ELF-1 (cell line): ENCODE data around the gene DPP3.
"Not testable (repeated sequence)": the region's sequence is repeated elsewhere in the genome, so short reads cannot be mapped to it uniquely, and the experiment has no call there.

Experiments used
- DNase-seq: peaks from one replicate; pipeline ENCODE4 v3.0.0-alpha.2; 2016; ENCODE audit warnings: low read depth, low spot score

DPP3 gene, protein sequence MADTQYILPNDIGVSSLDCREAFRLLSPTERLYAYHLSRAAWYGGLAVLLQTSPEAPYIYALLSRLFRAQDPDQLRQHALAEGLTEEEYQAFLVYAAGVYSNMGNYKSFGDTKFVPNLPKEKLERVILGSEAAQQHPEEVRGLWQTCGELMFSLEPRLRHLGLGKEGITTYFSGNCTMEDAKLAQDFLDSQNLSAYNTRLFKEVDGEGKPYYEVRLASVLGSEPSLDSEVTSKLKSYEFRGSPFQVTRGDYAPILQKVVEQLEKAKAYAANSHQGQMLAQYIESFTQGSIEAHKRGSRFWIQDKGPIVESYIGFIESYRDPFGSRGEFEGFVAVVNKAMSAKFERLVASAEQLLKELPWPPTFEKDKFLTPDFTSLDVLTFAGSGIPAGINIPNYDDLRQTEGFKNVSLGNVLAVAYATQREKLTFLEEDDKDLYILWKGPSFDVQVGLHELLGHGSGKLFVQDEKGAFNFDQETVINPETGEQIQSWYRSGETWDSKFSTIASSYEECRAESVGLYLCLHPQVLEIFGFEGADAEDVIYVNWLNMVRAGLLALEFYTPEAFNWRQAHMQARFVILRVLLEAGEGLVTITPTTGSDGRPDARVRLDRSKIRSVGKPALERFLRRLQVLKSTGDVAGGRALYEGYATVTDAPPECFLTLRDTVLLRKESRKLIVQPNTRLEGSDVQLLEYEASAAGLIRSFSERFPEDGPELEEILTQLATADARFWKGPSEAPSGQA

DNA sequence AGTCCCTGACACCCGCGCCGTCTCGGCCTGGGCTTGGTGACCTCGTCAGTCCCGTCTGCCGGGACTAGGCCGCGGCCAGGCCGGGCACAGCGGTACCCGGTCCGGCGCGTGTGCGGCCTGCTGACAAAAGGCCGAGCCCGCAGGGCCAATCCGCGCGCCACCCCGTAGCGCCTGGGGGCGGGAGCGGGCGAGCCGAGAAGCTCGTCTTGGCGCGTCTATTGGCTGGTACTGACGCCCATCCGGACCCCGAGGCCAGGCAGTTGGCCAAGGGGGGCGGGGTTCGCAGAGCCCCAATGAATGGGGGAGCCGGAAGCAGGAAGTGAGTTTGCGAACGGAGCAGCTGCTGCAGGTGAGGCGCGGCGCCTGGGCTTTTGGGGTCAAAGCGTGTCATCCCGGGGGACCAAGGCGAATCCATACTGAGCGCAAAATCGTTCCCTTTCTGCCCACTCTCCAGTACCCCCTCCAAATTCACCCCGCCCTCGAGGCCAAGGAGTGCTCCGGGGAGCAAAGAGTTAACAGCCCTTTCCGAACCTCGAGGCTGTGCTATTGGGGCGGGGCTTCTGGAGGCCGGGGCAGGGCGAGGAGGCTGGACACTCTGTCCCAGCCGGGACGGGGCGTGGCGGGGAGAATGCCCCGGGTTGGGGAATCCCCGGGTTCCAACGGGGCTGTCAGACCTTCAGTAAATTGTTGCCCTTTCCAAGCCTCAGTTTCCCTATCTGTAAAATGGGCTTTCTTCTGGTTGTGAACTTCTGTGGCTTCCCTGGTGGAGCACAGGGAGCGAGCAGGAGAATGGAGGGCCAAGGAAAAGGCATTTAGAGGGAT lies at the start of gene DPP3:
TSS of gene DPP3 (plus strand) at position 318 of the 822 bp plus-strand sequence. CDS start 1,767 bp downstream, outside the sequence.
- DNase-seq, result peak; percentile 98

DNA sequence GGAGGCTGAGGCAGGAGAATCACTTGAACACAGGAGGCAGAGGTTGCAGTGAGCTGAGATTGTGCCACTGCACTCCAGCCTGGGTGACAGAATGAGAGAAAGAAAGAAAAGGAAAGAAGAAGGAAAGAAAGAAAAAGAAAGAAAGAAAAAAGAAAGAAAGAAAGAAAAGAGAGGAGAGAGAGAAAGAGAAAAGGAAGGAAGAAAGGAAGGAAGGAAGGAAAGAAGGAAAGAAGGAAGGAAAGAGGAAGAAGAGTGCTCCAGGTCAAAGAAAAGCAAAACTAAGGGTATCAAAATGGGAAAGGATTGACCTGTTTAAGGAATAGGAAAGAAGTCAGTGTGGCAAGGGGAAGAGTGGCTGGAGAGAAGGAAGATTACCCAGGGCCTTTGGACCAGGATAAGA lies 48.9 kb upstream of the DPP3 start:
- not testable (repeated sequence) for DNase-seq

DNA sequence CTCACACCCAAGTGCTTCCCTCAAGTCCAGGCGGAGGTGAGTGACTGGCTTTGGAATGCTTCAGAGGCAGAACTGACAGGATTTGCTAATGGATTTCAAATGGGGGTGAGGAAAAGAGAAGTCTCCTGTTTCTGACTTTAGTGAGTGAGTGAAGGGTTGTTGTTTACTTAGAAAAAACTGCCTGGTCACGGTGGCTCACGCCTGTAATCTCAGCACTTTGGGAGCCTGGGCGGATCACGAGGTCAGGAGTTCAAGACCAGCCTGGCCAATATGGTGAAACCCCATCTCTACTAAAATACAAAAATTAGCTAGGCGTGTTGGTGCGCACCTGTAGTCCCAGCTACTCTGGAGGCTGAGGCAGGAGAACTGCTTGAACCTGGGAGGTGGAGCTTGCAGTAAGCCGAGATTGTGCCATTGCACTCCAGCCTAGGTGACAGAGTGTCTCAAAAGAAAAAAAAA lies 48.3 kb upstream of the DPP3 start:
- DNase-seq, result not testable (repeated sequence)

DNA sequence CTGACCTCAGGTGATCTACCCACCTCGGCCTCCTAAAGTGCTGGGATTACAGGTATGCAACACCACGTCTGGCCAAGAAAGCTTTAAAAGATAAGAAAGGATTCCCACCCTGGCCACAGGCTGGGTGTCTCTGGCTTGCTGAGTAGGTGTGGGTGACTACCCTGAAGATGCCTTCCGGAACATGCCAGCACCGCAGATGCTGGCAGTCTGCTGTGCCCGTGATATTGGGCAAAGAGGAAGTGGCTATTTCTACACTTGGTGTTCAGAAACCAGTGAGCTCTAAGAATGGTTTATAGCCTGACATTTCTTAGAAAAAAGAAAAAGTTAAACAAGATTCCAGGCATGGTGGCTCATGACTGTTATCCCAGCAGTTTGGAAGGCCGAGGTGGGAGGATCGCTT lies 47.6 kb upstream of the DPP3 start:
- DNase-seq, result no peak

DNA sequence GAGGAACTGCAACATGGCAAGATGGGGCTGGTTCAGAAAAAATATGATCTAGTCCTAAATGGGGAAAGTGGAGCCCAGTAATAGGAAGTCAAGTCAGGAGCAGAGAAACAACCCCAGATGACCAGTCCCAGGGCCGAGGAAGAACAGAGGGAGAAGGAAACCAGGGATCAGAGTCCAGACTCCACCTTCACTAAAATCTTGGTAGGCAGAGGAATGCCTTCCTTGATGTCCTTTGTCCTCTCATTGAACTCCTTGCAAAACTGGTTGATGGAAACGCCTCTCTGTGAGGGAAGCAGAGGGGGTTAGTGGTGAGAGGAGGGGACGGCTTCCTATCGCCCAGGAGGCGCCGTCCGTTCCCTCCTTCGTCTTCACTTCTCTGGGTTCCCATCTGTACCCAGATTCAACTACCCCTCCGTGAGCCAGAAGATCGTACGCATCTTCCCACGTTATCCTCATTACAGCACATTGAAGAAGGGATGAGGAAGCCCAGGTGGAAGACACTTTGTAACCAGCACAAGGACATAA lies 42.2 kb upstream of the DPP3 start:
- DNase-seq, result no peak

DNA sequence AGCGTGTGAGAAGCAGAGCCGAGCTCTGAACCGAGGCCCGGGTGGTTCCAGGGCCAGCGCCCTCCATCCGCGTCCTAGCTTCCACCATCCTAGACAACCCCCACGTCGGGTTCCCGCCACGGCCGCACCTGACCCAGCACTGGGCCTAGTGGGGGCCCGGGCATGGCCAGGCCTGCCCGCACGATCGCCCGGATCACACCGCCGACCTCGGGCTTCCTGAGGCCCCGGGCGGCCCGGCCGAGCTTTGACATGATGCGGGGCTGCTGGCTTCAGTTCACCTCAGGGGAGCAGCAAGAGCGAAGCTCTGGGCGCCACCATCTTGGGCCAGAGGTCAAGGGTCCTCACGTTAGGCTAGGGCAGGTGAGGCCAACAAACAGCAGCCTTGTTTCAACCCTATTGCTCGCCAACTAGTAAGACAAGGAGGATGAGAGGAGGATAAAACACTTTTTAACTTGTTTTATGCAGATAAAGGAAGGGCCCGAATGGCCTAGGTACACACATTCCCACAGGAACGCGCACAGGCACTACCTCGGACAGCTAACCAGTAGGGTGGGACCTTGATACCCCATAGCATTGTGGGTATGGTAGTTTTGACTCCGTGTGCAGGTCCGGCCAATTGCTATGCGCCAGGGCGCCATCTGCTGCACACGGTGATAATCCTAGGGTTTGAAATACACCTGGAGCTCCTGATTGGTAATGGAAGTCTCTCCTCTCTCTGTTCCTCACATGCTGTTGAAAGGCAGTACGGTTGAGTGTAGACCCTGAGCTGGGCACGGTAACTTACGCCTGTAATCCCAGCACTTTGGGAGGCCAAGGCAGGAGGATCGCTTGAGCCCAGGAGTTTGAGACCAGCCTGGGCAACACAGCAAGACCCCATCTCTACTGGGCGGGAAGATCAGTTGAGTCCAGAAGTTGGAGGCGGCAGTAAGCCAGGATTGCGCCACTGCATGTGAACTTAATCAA lies 41.4 kb upstream of the DPP3 start, which contains the start of gene MRPL11:
TSS of gene MRPL11 (minus strand) at position 345 of the 963 bp plus-strand sequence. CDS start at position 251, 94 bp downstream.
- DNase-seq, result peak; percentile 96

DNA sequence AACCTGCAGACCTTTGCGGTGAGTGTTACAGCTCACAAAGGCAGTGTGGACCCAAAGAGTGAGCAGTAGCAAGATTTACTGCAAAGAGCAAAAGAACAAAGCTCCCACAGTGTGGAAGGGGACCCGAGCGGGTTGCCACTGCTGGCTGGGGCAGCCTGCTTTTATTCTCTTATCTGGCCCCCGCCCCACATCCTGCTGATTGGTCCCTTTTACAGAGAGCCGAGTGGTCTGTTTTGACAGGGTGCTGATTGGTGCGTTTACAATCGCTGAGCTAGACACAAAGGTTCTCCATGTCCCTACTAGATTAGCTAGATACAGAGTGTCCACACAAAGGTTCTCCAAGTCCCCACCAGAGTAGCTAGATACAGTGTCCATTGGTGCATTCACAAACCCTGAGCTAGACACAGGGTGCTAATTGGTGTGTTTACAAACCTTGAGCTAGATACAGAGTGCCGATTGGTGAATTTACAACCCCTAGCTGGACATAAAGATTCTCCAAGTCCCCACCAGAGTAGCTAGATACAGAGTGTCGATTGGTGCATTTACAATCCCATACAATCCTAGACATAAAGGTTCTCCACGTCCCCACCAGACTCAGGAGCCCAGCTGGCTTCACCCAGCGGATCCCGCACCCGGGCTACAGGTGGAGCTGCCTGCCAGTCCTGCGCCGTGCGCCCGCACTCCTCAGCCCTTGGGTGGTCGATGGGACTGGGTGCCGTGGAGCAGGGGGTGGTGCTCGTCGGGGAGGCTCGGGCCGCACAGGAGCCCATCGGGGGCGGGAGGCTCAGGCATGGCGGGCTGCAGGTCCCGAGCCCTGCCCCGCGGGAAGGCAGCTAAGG lies 39.9 kb upstream of the DPP3 start:
- not testable (repeated sequence) for DNase-seq

DNA sequence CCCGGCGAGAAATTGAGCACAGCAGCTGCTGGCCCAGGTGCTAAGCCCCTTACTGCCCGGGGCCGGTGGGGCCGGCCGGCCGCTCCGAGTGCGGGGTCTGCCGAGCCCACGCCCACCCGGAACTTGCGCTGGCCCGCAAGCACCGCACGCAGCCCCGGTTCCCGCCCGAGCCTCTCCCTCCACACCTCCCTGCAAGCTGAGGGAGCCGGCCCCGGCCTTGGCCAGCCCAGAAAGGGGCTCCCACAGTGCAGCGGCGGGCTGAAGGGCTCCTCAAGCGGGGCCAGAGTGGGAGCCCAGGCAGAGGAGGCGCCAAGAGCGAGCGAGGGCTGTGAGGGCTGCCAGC lies 39.3 kb upstream of the DPP3 start:
- DNase-seq, result not testable (repeated sequence)

DNA sequence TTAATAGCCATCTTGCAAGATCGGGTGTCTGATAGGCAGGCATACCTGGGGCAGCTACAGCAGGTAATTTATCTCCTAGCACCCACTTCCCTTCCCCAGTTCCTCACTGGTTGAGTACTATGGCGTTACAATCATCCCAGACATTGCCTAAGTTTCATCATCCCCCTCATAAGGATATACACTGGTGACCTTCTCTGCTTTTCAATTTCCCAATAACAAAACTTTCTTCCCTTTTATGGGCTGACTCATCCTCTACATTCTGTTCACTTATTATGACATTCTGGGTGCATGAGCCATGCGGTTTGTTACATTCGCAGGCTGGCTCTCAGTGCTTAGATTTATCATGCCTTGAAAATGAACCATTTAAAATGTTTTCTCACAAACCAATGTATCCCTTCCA lies 36.6 kb upstream of the DPP3 start:
- DNase-seq, result no peak

DNA sequence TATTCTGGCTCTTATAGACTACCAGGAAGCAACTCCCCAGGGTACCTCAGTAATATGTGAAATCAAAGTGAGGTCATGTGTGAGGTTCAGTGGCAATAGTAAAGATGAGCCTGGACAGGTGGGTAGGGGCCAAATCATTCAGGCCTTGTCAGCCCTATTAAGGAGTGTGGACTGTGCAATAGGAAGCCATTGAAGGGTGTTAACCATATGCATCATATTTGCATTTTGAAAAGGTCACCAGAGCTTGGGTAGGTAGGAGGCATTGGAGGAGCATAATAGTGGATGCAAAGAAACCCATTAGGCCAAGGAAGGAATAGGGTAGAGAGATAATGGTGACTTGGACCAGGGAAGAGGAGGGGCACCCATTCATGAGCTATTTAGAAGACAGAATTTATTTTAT lies 33.2 kb upstream of the DPP3 start:
- DNase-seq, result no peak

DNA sequence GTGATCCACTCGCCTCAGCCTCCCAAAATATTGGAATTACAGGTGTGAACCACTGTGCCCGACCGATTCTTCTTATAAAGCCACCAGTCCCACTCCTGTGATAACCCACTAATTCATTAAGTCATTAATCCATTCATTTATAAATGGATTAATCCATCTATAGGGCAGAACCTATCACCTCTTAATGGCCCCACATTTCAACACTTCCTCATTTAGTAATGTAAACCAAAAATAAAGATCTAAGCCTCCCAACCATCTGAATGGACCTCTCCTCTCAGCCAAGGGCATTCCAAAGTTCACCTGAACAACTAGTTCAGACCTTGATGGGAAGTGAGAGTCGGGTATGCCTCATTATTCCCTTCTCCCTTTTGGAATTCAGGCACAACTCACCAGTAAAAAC lies 31.7 kb upstream of the DPP3 start:
- DNase-seq, result no peak

DNA sequence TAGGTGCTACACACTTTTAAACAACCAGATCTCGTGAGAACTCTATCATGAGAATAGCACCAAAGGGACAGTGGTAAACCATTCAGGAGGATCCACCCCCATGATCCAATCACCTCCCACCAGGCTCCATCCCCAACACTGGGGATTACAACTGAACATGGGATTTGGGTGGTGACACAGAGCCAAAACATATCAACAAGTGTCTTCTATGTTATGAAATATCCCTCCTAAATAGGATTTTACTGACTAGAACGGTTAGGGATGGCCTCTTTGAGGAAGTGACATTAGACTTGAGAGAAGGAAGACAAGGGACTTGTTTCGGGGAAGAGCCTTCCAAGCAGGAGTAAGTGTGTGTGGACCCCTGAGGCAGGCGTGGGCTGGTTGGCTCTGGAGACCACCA lies 29.7 kb upstream of the DPP3 start:
- DNase-seq, result no peak

DNA sequence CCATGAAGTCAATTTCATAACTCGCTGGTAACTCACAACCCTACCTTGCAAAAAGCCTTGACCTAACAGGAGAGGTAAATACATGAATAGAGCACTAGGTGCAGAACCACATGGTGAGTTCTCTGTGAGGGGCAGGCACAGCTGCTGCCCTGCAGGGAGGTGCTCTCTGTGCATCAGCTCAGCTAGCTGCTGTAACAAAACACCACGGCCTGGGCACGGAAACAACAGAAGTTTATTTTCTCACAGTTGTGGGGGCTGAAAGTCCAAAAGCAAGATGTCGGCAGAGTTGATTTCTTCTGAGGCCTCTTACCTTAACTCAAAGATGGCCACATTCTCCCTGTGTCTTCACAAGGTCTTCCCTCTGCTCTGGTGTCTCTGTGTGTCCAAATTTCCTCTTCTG lies 28.6 kb upstream of the DPP3 start:
- DNase-seq, result no peak

DNA sequence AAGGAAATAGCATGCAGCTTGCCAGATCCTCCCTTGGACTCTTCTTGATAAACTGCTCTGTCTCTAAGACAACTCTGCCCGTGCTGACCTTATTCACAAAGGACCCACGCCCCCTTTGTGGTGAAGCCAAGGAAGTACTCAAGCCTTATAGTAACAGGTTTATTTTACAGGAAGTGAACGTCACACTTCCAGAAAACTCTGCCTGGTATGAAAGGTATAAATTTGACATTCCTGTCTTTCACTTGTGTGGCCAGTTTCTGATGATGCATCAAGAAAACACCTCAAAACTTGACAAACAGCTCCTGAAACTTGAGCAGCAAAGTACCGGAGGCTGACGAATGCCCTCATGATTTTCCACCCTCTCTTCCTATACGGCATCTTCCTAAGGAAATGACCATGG lies 26.0 kb upstream of the DPP3 start:
- no peak for DNase-seq

DNA sequence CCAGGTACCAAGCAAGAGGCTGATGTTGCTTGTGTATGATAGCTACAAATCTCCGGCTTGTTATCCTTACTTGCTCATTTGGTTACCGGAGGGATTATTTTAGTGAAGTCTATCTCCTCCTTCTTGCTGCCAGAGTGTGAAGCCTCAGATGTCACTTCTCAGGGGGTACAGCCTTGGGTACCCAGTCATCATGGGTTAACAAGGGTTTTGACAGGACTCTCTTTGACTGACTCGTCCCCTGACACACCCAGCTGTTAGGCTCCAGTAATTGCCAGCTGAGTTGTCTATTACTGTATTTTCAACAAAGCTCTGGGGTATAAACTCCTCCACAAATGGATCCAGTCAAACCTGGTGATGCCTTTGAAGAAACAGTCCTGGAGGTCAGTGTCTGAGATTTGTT lies 25.4 kb upstream of the DPP3 start:
- DNase-seq, result no peak

DNA sequence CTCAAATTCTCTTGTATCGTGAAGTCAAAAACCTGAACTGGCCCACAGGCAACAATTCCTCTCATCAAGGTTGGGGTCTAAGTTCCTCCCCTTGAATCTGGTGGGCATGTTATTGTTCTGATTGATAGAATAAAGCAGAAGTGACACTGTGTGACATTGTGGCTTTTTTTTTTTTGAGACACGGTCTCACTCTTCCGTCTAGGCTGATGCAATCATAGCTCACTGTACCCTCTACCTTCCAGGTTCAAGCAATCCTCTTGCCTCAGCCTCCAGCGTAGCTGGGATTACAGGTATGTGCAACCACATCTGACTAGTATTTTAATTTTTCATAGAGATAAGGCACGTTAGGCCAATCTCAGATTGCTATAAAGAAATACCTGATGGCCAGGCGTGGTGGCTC lies 22.4 kb upstream of the DPP3 start:
- no peak for DNase-seq

DNA sequence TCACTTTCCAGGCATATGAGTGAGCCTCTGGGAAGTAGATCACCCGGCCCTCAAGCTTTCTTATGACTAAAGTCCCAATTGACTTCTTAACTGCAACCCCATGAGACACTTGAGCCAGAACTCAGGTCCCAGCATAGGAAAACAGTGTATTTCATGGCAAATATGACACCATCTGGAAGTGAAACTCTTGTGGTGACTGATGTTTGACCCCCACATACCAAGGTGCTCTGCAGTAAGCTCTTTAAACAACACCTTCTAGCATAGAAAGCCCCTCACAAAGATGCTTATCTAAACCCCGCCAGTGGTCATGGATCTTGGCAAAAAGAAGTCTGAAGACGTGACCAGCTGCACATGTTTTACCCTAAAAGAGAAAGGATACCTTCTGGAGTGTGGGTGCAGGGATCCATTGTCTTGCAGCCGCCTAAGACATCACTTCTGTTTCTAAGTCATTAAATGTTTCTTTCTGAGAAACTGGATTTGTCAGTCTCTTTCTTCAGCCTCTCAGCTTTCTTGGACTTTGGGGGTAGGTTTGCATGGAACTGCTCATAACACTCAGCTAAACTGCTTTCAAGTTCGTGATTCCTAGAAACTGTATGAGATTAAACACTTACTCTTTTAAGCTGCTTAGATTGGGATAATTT lies 21.0 kb upstream of the DPP3 start:
- DNase-seq, result no peak

DNA sequence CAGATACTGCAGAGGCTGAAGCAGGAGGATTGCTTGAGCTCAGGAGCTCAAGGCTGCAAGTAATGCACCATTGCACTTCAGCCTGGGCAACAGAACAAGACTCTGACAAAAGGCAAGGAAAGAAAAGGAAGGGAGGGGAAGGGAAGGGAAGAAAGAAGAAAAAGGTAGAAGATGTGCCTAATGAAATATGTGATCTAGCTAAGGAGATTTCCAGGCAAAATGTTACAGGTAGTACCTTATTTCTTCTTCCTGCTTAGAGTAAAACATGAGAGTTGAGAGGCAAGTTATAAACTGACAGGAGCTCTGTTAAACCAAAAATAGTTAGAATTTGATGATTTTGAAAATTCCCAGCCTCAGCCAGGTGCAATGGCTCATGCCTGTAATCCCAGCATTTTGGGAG lies 18.2 kb upstream of the DPP3 start:
- DNase-seq, result no peak

DNA sequence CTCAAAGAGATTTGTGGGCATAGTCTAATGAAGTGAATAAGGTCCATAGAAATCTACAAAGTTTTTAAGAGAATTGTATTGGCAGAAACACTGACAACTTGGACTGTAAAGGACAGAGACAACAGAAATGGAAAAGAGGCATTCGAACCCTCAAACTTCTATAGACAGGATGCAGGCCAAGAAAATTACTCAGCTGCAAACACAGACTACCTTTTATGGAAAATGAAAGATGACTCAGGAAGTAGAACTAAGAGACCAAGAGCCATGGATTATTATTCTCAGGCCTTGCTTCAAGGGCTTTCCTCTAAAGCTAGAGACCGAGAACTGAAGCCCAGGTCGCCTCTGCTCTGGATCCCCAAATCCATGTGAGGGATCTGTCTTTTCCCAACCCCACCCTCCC lies 17.3 kb upstream of the DPP3 start:
- no peak for DNase-seq
